PC-3 (cell line): ENCODE data around the gene IGHMBP2. TPM values are rescaled to one million over a fixed set of nuclear protein-coding genes. Genes with fewer than 3 reads are reported as not detected.

ENCODE experiments used
- ATAC-seq: fragments of 200-7000 bp; cut with Tn5 transposase; 2 replicates; pipeline ENCODE4 v1.9.1; 2020; ENCODE audit warnings: mild to moderate bottlenecking, moderate library complexity
- BruUV-seq: library from RNA; stranded (reverse); fragments of 400-500 nt; replicated peaks from 2 replicates; lab custom pipeline; 2021; lab: Mats Ljungman, UMichigan
- CTCF ChIA-PET: fragments of 300-600 bp; sonication (Branson Sonifier 250); formaldehyde crosslinking; loops from one replicate; lab custom pipeline; 2022; ENCODE audit warnings: antibody characterized with exemption; lab: Charles Lee
- POLR2A ChIA-PET: fragments of 300-600 bp; sonication (Branson Sonifier 250); formaldehyde crosslinking; loops from one replicate; lab custom pipeline; 2022; ENCODE audit warnings: antibody characterized with exemption; ENCODE audit not compliant: unreplicated experiment; lab: Charles Lee
- DNase-seq: peaks from one replicate; pipeline ENCODE4 v3.0.0-alpha.2; 2015
- H2AFZ ChIP-seq: fragments of 300-600 bp; sonication (generic); 2 replicates; pipeline ENCODE4 v1.6.0; 2016; ENCODE audit warnings: antibody characterized with exemption, low read length
- H3F3A ChIP-seq: fragments of 300-600 bp; sonication (generic); one replicate; pipeline ENCODE4 v1.6.0; 2017; ENCODE audit warnings: antibody characterized with exemption, low read length, control low read depth, mild to moderate bottlenecking; ENCODE audit not compliant: unreplicated experiment
- H3K27ac ChIP-seq: fragments of 300-600 bp; sonication (generic); 2 replicates; pipeline ENCODE4 v1.5.1; 2016; ENCODE audit warnings: mild to moderate bottlenecking, low read length
- H3K27me3 ChIP-seq: fragments of 300-600 bp; sonication (generic); 2 replicates; pipeline ENCODE4 v1.6.1; 2016; ENCODE audit warnings: low read length, mixed read lengths
- H3K36me3 ChIP-seq: fragments of 300-600 bp; sonication (generic); 2 replicates; pipeline ENCODE4 v1.6.1; 2016; ENCODE audit warnings: low read depth, mixed run types, low read length, mixed read lengths
- H3K4me1 ChIP-seq: fragments of 300-600 bp; sonication (generic); 2 replicates; pipeline ENCODE4 v1.5.1; 2016; ENCODE audit warnings: low read length; ENCODE audit not compliant: insufficient read depth
- H3K4me2 ChIP-seq: fragments of 300-600 bp; sonication (generic); 2 replicates; pipeline ENCODE4 v1.6.0; 2016; ENCODE audit warnings: low read length
- H3K4me3 ChIP-seq: fragments of 300-600 bp; sonication (generic); 2 replicates; pipeline ENCODE4 v1.5.1; 2016; ENCODE audit warnings: mild to moderate bottlenecking, low read length, mixed read lengths
- H3K79me2 ChIP-seq: fragments of 300-600 bp; sonication (generic); 2 replicates; pipeline ENCODE4 v1.6.1; 2017; ENCODE audit warnings: low read length, mixed read lengths
- H3K9ac ChIP-seq: fragments of 300-600 bp; sonication (generic); 2 replicates; pipeline ENCODE4 v1.6.0; 2016; ENCODE audit warnings: mild to moderate bottlenecking, low read length
- H3K9me2 ChIP-seq: fragments of 300-600 bp; sonication (generic); replicated peaks from 2 replicates; pipeline ENCODE4 v1.6.1; 2016; ENCODE audit warnings: mixed run types, low read length, mixed read lengths
- H3K9me3 ChIP-seq: fragments of 300-600 bp; sonication (generic); 2 replicates; pipeline ENCODE4 v1.6.1; 2016; ENCODE audit warnings: low read length, mixed read lengths
- H4K20me1 ChIP-seq: fragments of 300-600 bp; sonication (generic); 2 replicates; pipeline ENCODE4 v1.6.1; 2016; ENCODE audit warnings: low read length, mixed read lengths
- CTCF ChIP-seq: fragments of 300-600 bp; sonication (generic); conservative IDR thresholded peaks from 2 replicates; pipeline ENCODE4 v1.5.1; 2017; ENCODE audit warnings: antibody characterized with exemption, low read depth, mild to moderate bottlenecking, low read length
- EZH2 ChIP-seq: fragments of 300-600 bp; sonication (generic); IDR thresholded peaks from one replicate; pipeline ENCODE4 v1.6.1; 2017; ENCODE audit warnings: antibody characterized with exemption, mild to moderate bottlenecking, low read length; ENCODE audit not compliant: unreplicated experiment
- EZH2phosphoT487 ChIP-seq: fragments of 300-600 bp; sonication (generic); IDR thresholded peaks from 2 replicates; pipeline ENCODE4 v1.6.1; 2018; ENCODE audit warnings: mild to moderate bottlenecking, antibody characterized with exemption, low read length, borderline replicate concordance
- intact Hi-C: fragments of 100-400 bp; cut with micrococcal nuclease; formaldehyde crosslinking; loops from 2 replicates; pipeline ENCODE4 v1.9.0; 2023
- total RNA-seq: library from RNA; depleted of rRNA; stranded (reverse); fragments of >200 nt; gene quantifications from 2 replicates; pipeline ENCODE4 v1.2.3, GENCODE V29; 2014

Gene IGHMBP2
- total RNA-seq, 1 experiment from 2014 or later, result 20.5 TPM

- CTCF ChIA-PET, result no interaction called here
- no TSS peak for BruUV-seq
- H2AFZ ChIP-seq, result no peak overlapping the region
Observed at GRCh38 chr11:68965901-68966853, 62.5 kb downstream of the IGHMBP2 start.

GRCh38 chr11:68966894-68967780 lies 63.4 kb downstream of the IGHMBP2 start:
- no peak overlapping the region for H3K4me3 ChIP-seq
- H3K9me3 ChIP-seq, result no peaks in the 10 kb centered on the region
- H4K20me1 ChIP-seq, result no peaks in the 10 kb centered on the region
- ATAC-seq, result no peak
- intact Hi-C loops, result loop anchor here (5.0 kb wide), 1 partner anchor 120 kb away; no protein-coding TSS in a partner anchor
- no peak overlapping the region for H3K27ac ChIP-seq
- H3K9me2 ChIP-seq, result no peaks in the 10 kb centered on the region
- H3K9ac ChIP-seq, result no peak overlapping the region
- H3K36me3 ChIP-seq, result no peaks in the 10 kb centered on the region
- ChIA-PET POLR2A (no interaction called here), CTCF (no interaction called here)
- BruUV-seq, result no TSS peak
- no peaks in the 10 kb centered on the region for H3K4me1 ChIP-seq
- H2AFZ ChIP-seq, result no peak overlapping the region
- no peak overlapping the region for H3K4me2 ChIP-seq
- no peak for DNase-seq
- no peak for TF ChIP-seq CTCF
- TF ChIP-seq EZH2phosphoT487, result no peak
- no peak for TF ChIP-seq EZH2
- no peaks in the 10 kb centered on the region for H3K79me2 ChIP-seq
- H3F3A ChIP-seq, result no peaks in the 10 kb centered on the region
- peaks cover 13% of the 10 kb centered on the region for H3K27me3 ChIP-seq

More at GRCh38 chr11:68965901-68966853, 62.5 kb downstream of the IGHMBP2 start:
- Histone ChIP-seq H3K36me3 (no peaks in the 10 kb centered on the region), H3K4me2 (no peak overlapping the region), H3K9ac (no peak overlapping the region), H3K4me3 (no peak overlapping the region), H3F3A (no peaks in the 10 kb centered on the region), H3K9me3 (no peaks in the 10 kb centered on the region), H3K9me2 (no peaks in the 10 kb centered on the region), H3K79me2 (no peaks in the 10 kb centered on the region), H3K27me3 (peaks cover 12% of the 10 kb centered on the region), H3K4me1 (no peaks in the 10 kb centered on the region), H3K27ac (no peak overlapping the region), H4K20me1 (no peaks in the 10 kb centered on the region)
- TF ChIP-seq EZH2phosphoT487, result no peak
- TF ChIP-seq EZH2, result no peak
- TF ChIP-seq CTCF, result no peak
- POLR2A ChIA-PET, result no interaction called here
- intact Hi-C loops, result loop anchor here (5.0 kb wide), 1 partner anchor 121 kb away; no protein-coding TSS in a partner anchor
- DNase-seq, result no peak
- no peak for ATAC-seq
